A549 (cell line): ENCODE measurements around the gene SPATA31D1.

ENCODE experiments used
- CEBPB ChIP-seq, 2 experiments: fragments of >200 bp in 1 of 2; sonication (Bioruptor Twin) in 1 of 2; formaldehyde crosslinking in 1 of 2; IDR thresholded peaks; 2 replicates each; pipeline ENCODE4 v1.6.1; 2012 to 2016
- CTCF ChIP-seq: fragments of >200 bp; sonication (Bioruptor Twin); formaldehyde crosslinking; IDR thresholded peaks from 3 replicates; pipeline ENCODE4 v1.5.1; 2016
- FOSB ChIP-seq: fragments of 250-450 bp; sonication (Bioruptor Pico); IDR thresholded peaks from 2 replicates; pipeline ENCODE4 v1.5.0; 2020; ENCODE audit warnings: mild to moderate bottlenecking, moderate library complexity
- FOSL2 ChIP-seq, 2 experiments: fragments of 450-650 bp in 1 of 2; fragments of >200 bp in 1 of 2; sonication (Bioruptor Twin) in 1 of 2; formaldehyde crosslinking; IDR thresholded peaks; 2 replicates each; pipeline versions ENCODE4 v1.5.0 to v1.6.1; 2016 to 2020; ENCODE audit warnings: mild to moderate bottlenecking in 1 of 2, moderate library complexity in 1 of 2
- NPAS2 ChIP-seq: fragments of 250-450 bp; sonication (Bioruptor Pico); IDR thresholded peaks from 2 replicates; pipeline ENCODE4 v1.8.0; 2022; ENCODE audit warnings: mild to moderate bottlenecking, moderate library complexity, borderline replicate concordance
- POLR2A ChIP-seq: IDR thresholded peaks from 2 replicates; pipeline ENCODE4 v1.6.1; 2012; ENCODE audit warnings: mild to moderate bottlenecking, low read length
- RAD21 ChIP-seq, 2 experiments: fragments of >200 bp in 1 of 2; sonication (Bioruptor Twin) in 1 of 2; formaldehyde crosslinking in 1 of 2; IDR thresholded peaks in 1 of 2; conservative IDR thresholded peaks in 1 of 2; 2 replicates in 1 of 2; 3 replicates in 1 of 2; pipeline ENCODE4 v1.6.1; 2012 to 2018; ENCODE audit warnings: inconsistent platforms in 1 of 2
- RCOR1 ChIP-seq: fragments of 150-350 bp; IDR thresholded peaks from 2 replicates; pipeline ENCODE4 v1.6.1; 2014; ENCODE audit warnings: antibody characterized with exemption, low read length, low read depth
- RFX5 ChIP-seq: fragments of 450-650 bp; IDR thresholded peaks from 2 replicates; pipeline ENCODE4 v1.7.1; 2014; ENCODE audit warnings: antibody characterized with exemption, mild to moderate bottlenecking, moderate library complexity
- RNF2 ChIP-seq: fragments of 200-600 bp; sonication (generic); IDR thresholded peaks from 2 replicates; pipeline ENCODE4 v1.6.1; 2016; ENCODE audit warnings: low read depth, mild to moderate bottlenecking, antibody characterized with exemption, moderate library complexity, borderline replicate concordance

- TF ChIP-seq CTCF (no peak), NPAS2 (CRISPR knock-in tag) (no peak), CEBPB (IDR thresholded peaks at IDR 0.05) (no peak), RFX5 (no peak), FOSB (CRISPR knock-in tag) (no peak), RCOR1 (no peak), FOSL2 (IDR thresholded peaks at IDR 0.05) (no peak), FOSL2 (CRISPR knock-in tag; IDR thresholded peaks at IDR 0.05) (no peak), RAD21 (conservative IDR thresholded peaks at IDR 0.05 in 1 of 2, IDR thresholded peaks at IDR 0.05 in 1 of 2) (no peak), RNF2 (no peak), POLR2A (no peak)
Measured at GRCh38 chr9:82012276-82012675, 23.7 kb downstream of the SPATA31D1 start.
